Astrocyte (in vitro differentiated cells and primary cell): Measurements from ENCODE around the gene GSK3B. TPM values are rescaled to one million over a fixed set of nuclear protein-coding genes. Genes with fewer than 3 reads are reported as not detected.

ENCODE experiments used
- DNase-seq: peaks from one replicate; pipeline ENCODE4 v3.0.0-alpha.2; 2010; ENCODE audit warnings: low read depth
- FAIRE-seq: peaks from 2 replicates; lab custom pipeline; 2011; peaks lifted over from hg19 to GRCh38; lab: Jason Lieb, UNC
- H2AFZ ChIP-seq: 2 replicates; pipeline ENCODE4 v1.6.0; 2012; ENCODE audit warnings: low read depth, low read length, inconsistent platforms
- H3K27ac ChIP-seq: 2 replicates; pipeline ENCODE4 v1.5.1; 2011; ENCODE audit warnings: low read depth, low read length, inconsistent platforms
- H3K27me3 ChIP-seq: 2 replicates; pipeline ENCODE4 v1.6.0; 2011; ENCODE audit warnings: low read length, inconsistent platforms; ENCODE audit not compliant: insufficient read depth
- H3K36me3 ChIP-seq: 2 replicates; pipeline ENCODE4 v1.5.1; 2011; ENCODE audit warnings: low read length, inconsistent platforms; ENCODE audit not compliant: insufficient read depth
- H3K4me1 ChIP-seq: 2 replicates; pipeline ENCODE4 v1.5.1; 2011; ENCODE audit warnings: low read length, inconsistent platforms; ENCODE audit not compliant: insufficient read depth
- H3K4me2 ChIP-seq: 2 replicates; pipeline ENCODE4 v1.6.0; 2012; ENCODE audit warnings: low read length, inconsistent platforms
- H3K4me3 ChIP-seq: 2 replicates; pipeline ENCODE4 v1.5.1; 2011; ENCODE audit warnings: low read depth, mild to moderate bottlenecking, low read length, inconsistent platforms; ENCODE audit not compliant: insufficient read depth
- H3K79me2 ChIP-seq: 2 replicates; pipeline ENCODE4 v1.6.0; 2012; ENCODE audit warnings: mild to moderate bottlenecking, low read length, inconsistent platforms; ENCODE audit not compliant: insufficient read depth
- H3K9ac ChIP-seq: 2 replicates; pipeline ENCODE4 v1.6.0; 2012; ENCODE audit warnings: mild to moderate bottlenecking, low read length, inconsistent platforms
- H3K9me3 ChIP-seq: 2 replicates; pipeline ENCODE4 v1.5.1; 2012; ENCODE audit warnings: low read depth, mild to moderate bottlenecking, low read length, inconsistent platforms; ENCODE audit not compliant: insufficient read depth
- H4K20me1 ChIP-seq: 2 replicates; pipeline ENCODE4 v1.6.0; 2012; ENCODE audit warnings: low read length, inconsistent platforms; ENCODE audit not compliant: insufficient read depth
- H3K27ac Mint-ChIP-seq: one replicate; pipeline ENCODE4 v1.8.0; 2021; ENCODE audit warnings: mild to moderate bottlenecking, mixed read lengths; ENCODE audit not compliant: unreplicated experiment
- H3K27me3 Mint-ChIP-seq: one replicate; pipeline ENCODE4 v1.8.0; 2021; ENCODE audit warnings: low read depth, mixed read lengths; ENCODE audit not compliant: unreplicated experiment
- H3K36me3 Mint-ChIP-seq: one replicate; pipeline ENCODE4 v1.8.0; 2021; ENCODE audit warnings: low read depth, mixed read lengths; ENCODE audit not compliant: unreplicated experiment
- H3K4me1 Mint-ChIP-seq: one replicate; pipeline ENCODE4 v1.8.0; 2021; ENCODE audit warnings: low read depth, mixed read lengths; ENCODE audit not compliant: unreplicated experiment
- H3K4me3 Mint-ChIP-seq: one replicate; pipeline ENCODE4 v1.8.0; 2021; ENCODE audit warnings: mild to moderate bottlenecking, moderate library complexity, mixed read lengths; ENCODE audit not compliant: unreplicated experiment
- H3K9me3 Mint-ChIP-seq: one replicate; pipeline ENCODE4 v1.8.0; 2021; ENCODE audit warnings: mild to moderate bottlenecking, mixed read lengths; ENCODE audit not compliant: unreplicated experiment
- EZH2 ChIP-seq: IDR thresholded peaks from 2 replicates; pipeline ENCODE4 v1.6.1; 2012; ENCODE audit warnings: mild to moderate bottlenecking, low read length, inconsistent platforms; ENCODE audit not compliant: insufficient read depth
- total RNA-seq: library from RNA; stranded (reverse); gene quantifications from 2 replicates; pipeline ENCODE4 v1.2.1, GENCODE V29; 2021
- TF ChIP-seq, protein P1 (sequence below): IDR thresholded peaks from 2 replicates; pipeline ENCODE4 v1.5.1; 2011; ENCODE audit warnings: low read depth, mild to moderate bottlenecking, inconsistent platforms, low read length, moderate library complexity; ENCODE audit not compliant: insufficient read depth

The GSK3B gene
- total RNA-seq, 1 donor from 2014 or later, result 80.6 TPM

DNA sequence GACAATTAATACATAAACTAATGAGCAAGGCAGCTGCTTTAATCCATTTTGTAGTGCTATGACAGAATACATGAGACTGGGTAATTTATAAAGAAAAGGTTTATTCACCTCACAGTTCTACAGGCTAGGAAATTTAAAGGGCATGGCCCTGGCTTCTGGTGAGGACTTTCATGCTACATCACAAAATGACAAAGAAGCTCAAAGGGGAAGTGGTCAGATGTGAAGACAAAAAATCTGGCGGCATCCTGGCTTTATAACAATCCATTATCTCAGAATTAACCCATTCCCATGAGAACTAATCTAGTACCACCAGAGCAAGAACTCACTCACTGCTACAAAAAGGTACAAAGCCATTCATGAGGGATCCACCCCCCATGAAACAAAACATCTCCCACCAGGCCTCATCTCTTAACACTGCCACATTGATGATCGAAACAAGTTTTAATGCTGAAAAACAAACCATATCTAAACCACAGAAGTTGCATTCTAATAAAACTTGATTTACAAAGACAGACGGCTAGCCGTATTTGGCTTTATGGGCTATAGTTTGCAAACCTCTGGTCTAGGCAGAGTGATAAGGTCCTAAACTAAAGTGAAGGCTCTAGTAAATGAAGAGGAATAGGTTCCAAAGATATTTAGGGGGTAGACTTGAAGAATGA, 44.2 kb downstream of the GSK3B start:
- Mint-ChIP-seq H3K27me3 (no peaks in the 10 kb centered on the region), H3K4me1 (peaks cover 34% of the 10 kb centered on the region), H3K36me3 (peaks cover 9% of the 10 kb centered on the region), H3K4me3 (no peak overlapping the region), H3K9me3 (peaks cover 8% of the 10 kb centered on the region), H3K27ac (no peak overlapping the region)
- no peak overlapping the region for H3K27ac ChIP-seq
- TF ChIP-seq EZH2, result no peak
- TF ChIP-seq, protein P1, sequence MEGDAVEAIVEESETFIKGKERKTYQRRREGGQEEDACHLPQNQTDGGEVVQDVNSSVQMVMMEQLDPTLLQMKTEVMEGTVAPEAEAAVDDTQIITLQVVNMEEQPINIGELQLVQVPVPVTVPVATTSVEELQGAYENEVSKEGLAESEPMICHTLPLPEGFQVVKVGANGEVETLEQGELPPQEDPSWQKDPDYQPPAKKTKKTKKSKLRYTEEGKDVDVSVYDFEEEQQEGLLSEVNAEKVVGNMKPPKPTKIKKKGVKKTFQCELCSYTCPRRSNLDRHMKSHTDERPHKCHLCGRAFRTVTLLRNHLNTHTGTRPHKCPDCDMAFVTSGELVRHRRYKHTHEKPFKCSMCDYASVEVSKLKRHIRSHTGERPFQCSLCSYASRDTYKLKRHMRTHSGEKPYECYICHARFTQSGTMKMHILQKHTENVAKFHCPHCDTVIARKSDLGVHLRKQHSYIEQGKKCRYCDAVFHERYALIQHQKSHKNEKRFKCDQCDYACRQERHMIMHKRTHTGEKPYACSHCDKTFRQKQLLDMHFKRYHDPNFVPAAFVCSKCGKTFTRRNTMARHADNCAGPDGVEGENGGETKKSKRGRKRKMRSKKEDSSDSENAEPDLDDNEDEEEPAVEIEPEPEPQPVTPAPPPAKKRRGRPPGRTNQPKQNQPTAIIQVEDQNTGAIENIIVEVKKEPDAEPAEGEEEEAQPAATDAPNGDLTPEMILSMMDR, result no peak
- H2AFZ ChIP-seq, result no peak overlapping the region
- FAIRE-seq (no peak), DNase-seq (no peak)
- H3K27me3 ChIP-seq, result no peaks in the 10 kb centered on the region
- H3K9me3 ChIP-seq, result no peaks in the 10 kb centered on the region
- no peaks in the 10 kb centered on the region for H3K36me3 ChIP-seq
- peaks cover 97% of the 10 kb centered on the region for H3K79me2 ChIP-seq
- no peak overlapping the region for H3K9ac ChIP-seq
- H3K4me2 ChIP-seq, result no peak overlapping the region
- H3K4me1 ChIP-seq, result no peaks in the 10 kb centered on the region
- peaks cover 94% of the 10 kb centered on the region for H4K20me1 ChIP-seq
- H3K4me3 ChIP-seq, result no peak overlapping the region

DNA sequence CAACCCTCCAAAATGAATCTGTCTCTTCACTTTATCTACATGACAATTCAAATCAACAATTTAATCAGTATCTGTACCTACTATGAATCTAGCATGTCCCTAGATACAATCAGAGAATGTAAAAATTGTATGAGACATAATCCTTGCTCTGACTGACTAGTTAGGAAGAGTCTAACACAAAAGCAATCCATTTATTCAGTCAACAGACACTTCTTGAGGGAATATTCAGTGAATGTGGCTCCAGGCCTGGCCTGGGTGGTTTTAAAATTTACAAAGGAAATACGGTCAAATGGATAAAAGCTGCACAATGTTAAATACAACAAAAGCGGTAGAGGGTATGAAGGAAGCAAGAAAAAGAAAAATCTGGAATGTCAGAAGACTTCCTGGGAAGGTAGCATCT, 45.2 kb downstream of the GSK3B start:
- Histone ChIP-seq H3K27me3 (no peaks in the 10 kb centered on the region), H2AFZ (no peak overlapping the region), H3K79me2 (peaks cover 97% of the 10 kb centered on the region), H3K9me3 (no peaks in the 10 kb centered on the region), H3K4me1 (no peaks in the 10 kb centered on the region), H3K27ac (no peak overlapping the region), H3K36me3 (no peaks in the 10 kb centered on the region), H3K4me3 (no peak overlapping the region), H3K4me2 (no peak overlapping the region), H3K9ac (no peak overlapping the region), H4K20me1 (peaks cover 94% of the 10 kb centered on the region)
- DNase-seq, result no peak
- peaks cover 32% of the 10 kb centered on the region for H3K4me1 Mint-ChIP-seq
- peaks cover 14% of the 10 kb centered on the region for H3K36me3 Mint-ChIP-seq
- no peak overlapping the region for H3K4me3 Mint-ChIP-seq
- FAIRE-seq, result no peak
- peaks cover 13% of the 10 kb centered on the region for H3K9me3 Mint-ChIP-seq
- H3K27me3 Mint-ChIP-seq, result no peaks in the 10 kb centered on the region
- H3K27ac Mint-ChIP-seq, result no peak overlapping the region
- TF ChIP-seq, protein P1, result no peak
- TF ChIP-seq EZH2, result no peak

DNA sequence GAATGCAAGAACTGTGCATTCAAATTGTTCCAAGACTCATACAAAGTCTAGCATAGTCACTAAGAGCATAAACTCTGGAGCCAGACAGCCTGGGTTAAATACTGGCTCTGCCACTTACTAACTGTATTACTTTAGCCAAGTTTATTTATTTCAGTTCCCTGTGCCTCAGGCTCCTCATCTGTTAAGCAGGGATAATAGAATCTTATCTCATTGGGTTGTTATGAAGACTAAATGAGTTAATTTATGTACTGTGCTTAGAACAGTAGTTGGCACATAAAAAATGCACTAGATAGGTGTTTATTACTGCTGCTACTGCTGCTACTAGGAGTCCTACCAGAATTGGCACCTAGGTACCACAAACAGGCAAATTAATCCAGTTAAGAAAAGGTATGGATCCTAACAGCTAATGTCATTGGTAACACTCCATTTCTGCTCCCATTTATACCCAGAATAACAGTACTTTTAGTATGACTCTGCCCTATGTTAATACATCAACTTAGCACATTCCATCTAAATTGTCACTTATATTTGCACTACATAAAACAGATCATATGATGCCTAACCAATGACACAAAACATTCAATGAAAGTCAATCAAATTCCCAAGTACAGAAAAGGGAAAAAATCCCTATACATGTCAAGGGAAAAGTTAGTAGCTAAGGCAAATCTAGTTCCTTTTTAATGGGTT, 45.7 kb downstream of the GSK3B start:
- Mint-ChIP-seq H3K27me3 (no peaks in the 10 kb centered on the region), H3K9me3 (peaks cover 14% of the 10 kb centered on the region), H3K27ac (no peak overlapping the region), H3K4me1 (peaks cover 32% of the 10 kb centered on the region), H3K4me3 (no peak overlapping the region), H3K36me3 (peaks cover 16% of the 10 kb centered on the region)
- no peak overlapping the region for H2AFZ ChIP-seq
- H3K27me3 ChIP-seq, result no peaks in the 10 kb centered on the region
- H3K79me2 ChIP-seq, result peaks cover 97% of the 10 kb centered on the region
- FAIRE-seq, result no peak
- no peaks in the 10 kb centered on the region for H3K9me3 ChIP-seq
- TF ChIP-seq, protein P1, result no peak
- no peak for TF ChIP-seq EZH2
- H3K4me3 ChIP-seq, result no peak overlapping the region
- peaks cover 94% of the 10 kb centered on the region for H4K20me1 ChIP-seq
- peak; percentile 21 for DNase-seq
- no peaks in the 10 kb centered on the region for H3K36me3 ChIP-seq
- no peak overlapping the region for H3K4me2 ChIP-seq
- no peaks in the 10 kb centered on the region for H3K4me1 ChIP-seq
- H3K9ac ChIP-seq, result no peak overlapping the region
- no peak overlapping the region for H3K27ac ChIP-seq
